ENCODE data around the gene MTMR2. TPM values are rescaled to one million over a fixed set of nuclear protein-coding genes. Genes with fewer than 3 reads are reported as not detected.

Gene MTMR2
- total and polyA plus RNA-seq, 2 of the 13 experiments (the other 11 are each of a cell fraction or from before 2014, with no cell fraction given) = 12.7 to 22.3 TPM

GRCh38 chr11:95790123-95790932, 133.6 kb downstream of the MTMR2 start, which contains the start of gene CEP57 (continued):
- TF ChIP-seq ZNF784 (CRISPR knock-in tag; IDR thresholded peaks at IDR 0.05; ENCODE audit: borderline replicate concordance) = no peak
- 0 out of 2 replicates have a peak, but pooled peaks have one; percentile 4 for TF ChIP-seq ELF4 (CRISPR knock-in tag; IDR thresholded peaks at IDR 0.05; ENCODE audit: borderline replicate concordance)
- TF ChIP-seq KDM3A (CRISPR knock-in tag; IDR thresholded peaks at IDR 0.05; ENCODE audit: low read depth) = no peak
- no peak for TF ChIP-seq ZNF75D (CRISPR knock-in tag; IDR thresholded peaks at IDR 0.05; ENCODE audit: borderline replicate concordance)
- TF ChIP-seq RFXANK (CRISPR knock-in tag; IDR thresholded peaks at IDR 0.05) = no peak
- TF ChIP-seq MTERF4 (CRISPR knock-in tag; IDR thresholded peaks at IDR 0.05) = peak; percentile 54; the same call in 1 of the 2 replicates
- TF ChIP-seq ZFX (CRISPR knock-in tag; IDR thresholded peaks at IDR 0.05; ENCODE audit: low read depth) = peak; percentile 49
- 0 out of 2 replicates have a peak, but pooled peaks have one; percentile 24 for TF ChIP-seq TBX2 (CRISPR knock-in tag; IDR thresholded peaks at IDR 0.05; ENCODE audit: borderline replicate concordance)
- peak; percentile 9; the same call in 1 of the 2 replicates for TF ChIP-seq RXRA (CRISPR knock-in tag; IDR thresholded peaks at IDR 0.05)
- no peak for TF ChIP-seq ATRX (CRISPR knock-in tag; IDR thresholded peaks at IDR 0.05; ENCODE audit: borderline replicate concordance)
- TF ChIP-seq SAFB2 (CRISPR knock-in tag; IDR thresholded peaks at IDR 0.05; ENCODE audit: borderline replicate concordance, low read depth) = no peak
- TF ChIP-seq MED8 (CRISPR knock-in tag; IDR thresholded peaks at IDR 0.05; ENCODE audit: insufficient replicate concordance) = peak; percentile 4
- TF ChIP-seq ZNF138 (CRISPR knock-in tag; IDR thresholded peaks at IDR 0.05; ENCODE audit: low read depth) = no peak
- TF ChIP-seq MXD4 (CRISPR knock-in tag; IDR thresholded peaks at IDR 0.05) = no peak
- no peak for TF ChIP-seq ZNF460 (CRISPR knock-in tag; IDR thresholded peaks at IDR 0.05; ENCODE audit: borderline replicate concordance)
- TF ChIP-seq SMAD9 (CRISPR knock-in tag; IDR thresholded peaks at IDR 0.05) = peak; percentile 14; the same call in 1 of the 2 replicates
- no peak for TF ChIP-seq ZNF644 (CRISPR knock-in tag; IDR thresholded peaks at IDR 0.05; ENCODE audit: low read depth)
- peak; percentile 15 for TF ChIP-seq HDAC1 (CRISPR knock-in tag; IDR thresholded peaks at IDR 0.05)
- TF ChIP-seq ZBED4 (CRISPR knock-in tag; IDR thresholded peaks at IDR 0.05; ENCODE audit: borderline replicate concordance) = no peak
- no peak for TF ChIP-seq ZNF326 (CRISPR knock-in tag; IDR thresholded peaks at IDR 0.05; ENCODE audit: borderline replicate concordance)
- TF ChIP-seq REXO4 (CRISPR knock-in tag; IDR thresholded peaks at IDR 0.05; ENCODE audit: borderline replicate concordance) = no peak
- no peak for TF ChIP-seq ZSCAN21 (CRISPR knock-in tag; IDR thresholded peaks at IDR 0.05; ENCODE audit: borderline replicate concordance)
- 0 out of 2 replicates have a peak, but pooled peaks have one; percentile 9 for TF ChIP-seq ZC3H4 (CRISPR knock-in tag; IDR thresholded peaks at IDR 0.05; ENCODE audit: borderline replicate concordance)
- no peak for TF ChIP-seq ZNF431 (CRISPR knock-in tag; IDR thresholded peaks at IDR 0.05; ENCODE audit: borderline replicate concordance, low read depth)

Data from HepG2 (cell line).